Endothelial cell of umbilical vein (primary cell): ENCODE data around the gene TANGO6. TPM values are rescaled to one million over a fixed set of nuclear protein-coding genes. Genes with fewer than 3 reads are reported as not detected.

Experiments used
- BruUV-seq: library from RNA; stranded (reverse); fragments of 400-500 nt; replicated peaks from 2 replicates; lab custom pipeline; 2021; lab: Mats Ljungman, UMichigan
- CTCF ChIA-PET: fragments of 300-600, 350-600 bp; sonication (Branson Sonifier 250); formaldehyde crosslinking; loops from one replicate; lab custom pipeline; 2021; ENCODE audit warnings: antibody characterized with exemption, inconsistent platforms; lab: Charles Lee
- POLR2A ChIA-PET: fragments of 300-600, 350-600 bp; sonication (Branson Sonifier 250); formaldehyde crosslinking; loops from one replicate; lab custom pipeline; 2021; ENCODE audit warnings: antibody characterized with exemption, inconsistent platforms; lab: Charles Lee
- DNase-seq: peaks from one replicate; pipeline ENCODE4 v3.0.0-alpha.2; 2011; ENCODE audit warnings: low read depth, low spot score
- FAIRE-seq: peaks from 2 replicates; lab custom pipeline; 2011; peaks lifted over from hg19 to GRCh38; lab: Jason Lieb, UNC
- H2AFZ ChIP-seq: 2 replicates; pipeline ENCODE4 v1.6.0; 2012; ENCODE audit warnings: low read depth, low read length, control low read depth, inconsistent platforms
- H3K27ac ChIP-seq: 2 replicates; pipeline ENCODE4 v1.5.1; 2011; ENCODE audit warnings: low read depth, mild to moderate bottlenecking, control low read depth, low read length, moderate library complexity; ENCODE audit not compliant: insufficient read depth
- H3K27me3 ChIP-seq, 2 experiments: 2 replicates each; pipeline versions ENCODE4 v1.6.0 to v1.6.1; 2011; ENCODE audit warnings: low read length in 2 of 2, mixed read lengths in 1 of 2; ENCODE audit not compliant: control insufficient read depth in 2 of 2, insufficient read depth in 2 of 2
- H3K36me3 ChIP-seq, 2 experiments: 2 replicates in 1 of 2; 3 replicates in 1 of 2; pipeline ENCODE4 v1.5.1; 2011; ENCODE audit warnings: low read length in 2 of 2, mild to moderate bottlenecking in 1 of 2, moderate library complexity in 1 of 2; ENCODE audit not compliant: control insufficient read depth in 2 of 2, insufficient read depth in 2 of 2; ENCODE audit errors: extremely low read depth in 1 of 2
- H3K4me1 ChIP-seq: 3 replicates; pipeline ENCODE4 v1.5.1; 2011; ENCODE audit warnings: mild to moderate bottlenecking, low read length; ENCODE audit not compliant: control insufficient read depth, insufficient read depth; ENCODE audit errors: extremely low read depth
- H3K4me2 ChIP-seq: 2 replicates; pipeline ENCODE4 v1.6.1; 2011; ENCODE audit warnings: low read length, control low read depth, mixed read lengths; ENCODE audit not compliant: insufficient read depth
- H3K4me3 ChIP-seq, 3 experiments: fragments of 200-600 bp in 1 of 3; sonication (generic), shearing (Covaris generic) in 1 of 3; replicated peaks in 1 of 3; 2 replicates each; pipeline ENCODE4 v1.5.1; 2011 to 2016; ENCODE audit warnings: control low read depth in 3 of 3, low read length in 3 of 3, mild to moderate bottlenecking in 2 of 3, inconsistent platforms in 1 of 3, low read depth in 1 of 3, moderate library complexity in 1 of 3; ENCODE audit not compliant: insufficient read depth in 1 of 3
- H3K79me2 ChIP-seq: 2 replicates; pipeline ENCODE4 v1.6.0; 2012; ENCODE audit warnings: low read length, inconsistent platforms; ENCODE audit not compliant: control insufficient read depth, insufficient read depth
- H3K9ac ChIP-seq: replicated peaks from 2 replicates; pipeline ENCODE3; 2011; ENCODE audit warnings: low read length, control low read depth; ENCODE audit not compliant: insufficient read depth; ENCODE audit errors: extremely low read depth
- H3K9me1 ChIP-seq: replicated peaks from 3 replicates; pipeline ENCODE4 v1.6.0; 2011; ENCODE audit warnings: mild to moderate bottlenecking, low read length; ENCODE audit not compliant: control insufficient read depth, insufficient read depth; ENCODE audit errors: extremely low read depth
- H3K9me3 ChIP-seq: replicated peaks from 2 replicates; pipeline ENCODE4 v1.5.1; 2012; ENCODE audit warnings: low read length, inconsistent platforms; ENCODE audit not compliant: control insufficient read depth, insufficient read depth
- H4K20me1 ChIP-seq: replicated peaks from 2 replicates; pipeline ENCODE3; 2011; ENCODE audit warnings: mild to moderate bottlenecking, low read length; ENCODE audit not compliant: control insufficient read depth, insufficient read depth; ENCODE audit errors: extremely low read depth
- EZH2 ChIP-seq: IDR thresholded peaks from 2 replicates; pipeline ENCODE4 v1.6.1; 2012; ENCODE audit warnings: borderline replicate concordance, low read depth, mild to moderate bottlenecking, moderate library complexity, low read length, inconsistent platforms; ENCODE audit not compliant: severe bottlenecking
- FOS ChIP-seq: IDR thresholded peaks from 2 replicates; pipeline ENCODE4 v1.6.1; 2011; ENCODE audit warnings: mild to moderate bottlenecking, low read length, moderate library complexity, borderline replicate concordance; ENCODE audit not compliant: insufficient read depth
- GATA2 ChIP-seq: IDR thresholded peaks from 2 replicates; pipeline ENCODE4 v1.7.0; 2011; ENCODE audit warnings: low read depth, mild to moderate bottlenecking, moderate library complexity, mixed read lengths, low read length; ENCODE audit not compliant: insufficient read length, insufficient read depth
- JUN ChIP-seq: IDR thresholded peaks from 2 replicates; pipeline ENCODE4 v1.6.1; 2011; ENCODE audit warnings: borderline replicate concordance, low read depth; ENCODE audit not compliant: insufficient read length, insufficient read depth
- MYC ChIP-seq: IDR thresholded peaks from one replicate; pipeline ENCODE4 v1.6.1; 2011; ENCODE audit warnings: mild to moderate bottlenecking, low read depth, low read length
- POLR2A ChIP-seq: IDR thresholded peaks from 2 replicates; pipeline ENCODE4 v1.6.1; 2012; ENCODE audit warnings: low read depth, mild to moderate bottlenecking, control low read depth, low read length
- POLR2AphosphoS5 ChIP-seq: IDR thresholded peaks from 2 replicates; pipeline ENCODE4 v1.6.1; 2012; ENCODE audit warnings: low read depth, mild to moderate bottlenecking, control low read depth, low read length, moderate library complexity; ENCODE audit not compliant: insufficient read depth
- dilution Hi-C: fragments of 300-500 bp; cut with MboI; formaldehyde crosslinking; loops from one replicate; pipeline ENCODE4 v1.15.0; 2019; ENCODE audit warnings: low sequenced_read_pairs; ENCODE audit not compliant: extremely low pct_ligation_motif_present
- intact Hi-C: fragments of 100-400 bp; cut with micrococcal nuclease; formaldehyde crosslinking; loops from one replicate; pipeline ENCODE4 v1.10.0; 2022
- polyA plus RNA-seq, 4 experiments: library from polyadenylated mRNA; depleted of rRNA in 3 of 4; stranded (reverse) in 3 of 4; unstranded in 1 of 4; fragments of >200 nt; gene quantifications; 2 replicates each; pipeline versions ENCODE4 v1.2.1 to v1.2.3, GENCODE V29; 2011 to 2012; ENCODE audit warnings: missing spikeins in 1 of 4
- total RNA-seq: library from RNA; stranded (reverse); gene quantifications from 2 replicates; pipeline ENCODE4 v1.2.3, GENCODE V29; 2021
- TF ChIP-seq, protein P1 (sequence below), 2 donors: IDR thresholded peaks; 1 replicate in 1 of 2; 2 replicates in 1 of 2; pipeline ENCODE4 v1.5.1; 2011; ENCODE audit warnings: low read length in 2 of 2, mild to moderate bottlenecking in 2 of 2, moderate library complexity in 2 of 2, control low read depth in 1 of 2, inconsistent platforms in 1 of 2, low read depth in 1 of 2; ENCODE audit not compliant: insufficient read depth in 1 of 2; ENCODE audit errors: extremely low read depth in 1 of 2
- TF ChIP-seq, protein P2 (sequence below): IDR thresholded peaks from 2 replicates; pipeline ENCODE4 v1.6.1; 2011; ENCODE audit not compliant: insufficient read depth, insufficient read length

Gene TANGO6
- total and polyA plus RNA-seq, 2 donors (not counting 3 experiments of a cell fraction or from before 2014, with no cell fraction given), result 6.7 to 21.2 TPM

GRCh38 chr16:68923116-68923515 lies 79.8 kb downstream of the TANGO6 start:
- H3K27ac ChIP-seq, result no peak overlapping the region
- H3K4me3 ChIP-seq, result no peak overlapping the region
- peaks cover 0 to 4% of the 10 kb centered on the region in 2 experiments for H3K36me3 ChIP-seq
- no peaks in the 10 kb centered on the region for H3K27me3 ChIP-seq
- no peak for FAIRE-seq
- POLR2A ChIA-PET, result no interaction called here
- TF ChIP-seq, protein P1, sequence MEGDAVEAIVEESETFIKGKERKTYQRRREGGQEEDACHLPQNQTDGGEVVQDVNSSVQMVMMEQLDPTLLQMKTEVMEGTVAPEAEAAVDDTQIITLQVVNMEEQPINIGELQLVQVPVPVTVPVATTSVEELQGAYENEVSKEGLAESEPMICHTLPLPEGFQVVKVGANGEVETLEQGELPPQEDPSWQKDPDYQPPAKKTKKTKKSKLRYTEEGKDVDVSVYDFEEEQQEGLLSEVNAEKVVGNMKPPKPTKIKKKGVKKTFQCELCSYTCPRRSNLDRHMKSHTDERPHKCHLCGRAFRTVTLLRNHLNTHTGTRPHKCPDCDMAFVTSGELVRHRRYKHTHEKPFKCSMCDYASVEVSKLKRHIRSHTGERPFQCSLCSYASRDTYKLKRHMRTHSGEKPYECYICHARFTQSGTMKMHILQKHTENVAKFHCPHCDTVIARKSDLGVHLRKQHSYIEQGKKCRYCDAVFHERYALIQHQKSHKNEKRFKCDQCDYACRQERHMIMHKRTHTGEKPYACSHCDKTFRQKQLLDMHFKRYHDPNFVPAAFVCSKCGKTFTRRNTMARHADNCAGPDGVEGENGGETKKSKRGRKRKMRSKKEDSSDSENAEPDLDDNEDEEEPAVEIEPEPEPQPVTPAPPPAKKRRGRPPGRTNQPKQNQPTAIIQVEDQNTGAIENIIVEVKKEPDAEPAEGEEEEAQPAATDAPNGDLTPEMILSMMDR (IDR thresholded peaks at IDR 0.05; ENCODE audit: extremely low read depth in 1 of 2, insufficient read depth in 1 of 2, low read depth in 1 of 2, low read length in 2 of 2), result no peak
- TF ChIP-seq, protein P2, sequence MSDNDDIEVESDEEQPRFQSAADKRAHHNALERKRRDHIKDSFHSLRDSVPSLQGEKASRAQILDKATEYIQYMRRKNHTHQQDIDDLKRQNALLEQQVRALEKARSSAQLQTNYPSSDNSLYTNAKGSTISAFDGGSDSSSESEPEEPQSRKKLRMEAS, result no peak
- TF ChIP-seq FOS, result no peak
- no peak for TF ChIP-seq POLR2A
- no peak for TF ChIP-seq EZH2
- no peak for TF ChIP-seq JUN
- TF ChIP-seq POLR2AphosphoS5, result no peak
- TF ChIP-seq MYC, result no peak
- no peak for TF ChIP-seq GATA2
- intact Hi-C loops, result no loop called here
- no peaks in the 10 kb centered on the region for H3K9me1 ChIP-seq
- H3K79me2 ChIP-seq, result no peaks in the 10 kb centered on the region
- BruUV-seq, result no TSS peak
- H3K9ac ChIP-seq, result no peak overlapping the region
- no peak overlapping the region for H2AFZ ChIP-seq
- H4K20me1 ChIP-seq, result no peaks in the 10 kb centered on the region
- dilution Hi-C loops, result no loop called here
- peaks cover 6% of the 10 kb centered on the region for H3K4me1 ChIP-seq
- H3K9me3 ChIP-seq, result no peaks in the 10 kb centered on the region
- CTCF ChIA-PET, result no interaction called here
- H3K4me2 ChIP-seq, result no peak overlapping the region
- DNase-seq, result no peak
